Measurements from ENCODE around the gene FCSK. TPM values are rescaled to one million over a fixed set of nuclear protein-coding genes. Genes with fewer than 3 reads are reported as not detected.

FCSK gene
- total RNA-seq, 6 experiments from 2014 or later = 5.1 to 7.1 (median 6.1) TPM

- TF ChIP-seq CTCF (IDR thresholded peaks at IDR 0.05) = 0 out of 2 replicates have a peak, but pooled peaks have one; percentile 9
- DNase-seq = no peak
- H3K36me3 Mint-ChIP-seq (ENCODE audit: low read depth) = no peaks in the 10 kb centered on the region
- H3K9me3 Mint-ChIP-seq = no peaks in the 10 kb centered on the region
- no peak overlapping the region for H3K4me3 Mint-ChIP-seq
- H3K4me1 Mint-ChIP-seq (ENCODE audit: low read depth) = peaks cover 12% of the 10 kb centered on the region
- H3K27ac Mint-ChIP-seq = no peak overlapping the region
- H3K27me3 Mint-ChIP-seq (ENCODE audit: insufficient read depth) = no peaks in the 10 kb centered on the region; the same call in 1 of the 2 replicates
Observed at GRCh38 chr16:70455910-70456309, 1.5 kb downstream of the FCSK start.

- H3K27ac Mint-ChIP-seq = no peak overlapping the region
- H3K4me3 Mint-ChIP-seq = no peak overlapping the region
- H3K36me3 Mint-ChIP-seq (ENCODE audit: low read depth) = no peaks in the 10 kb centered on the region
- no peak for TF ChIP-seq CTCF (IDR thresholded peaks at IDR 0.05)
- no peaks in the 10 kb centered on the region; the same call in 1 of the 2 replicates for H3K27me3 Mint-ChIP-seq (ENCODE audit: insufficient read depth)
- H3K9me3 Mint-ChIP-seq = no peaks in the 10 kb centered on the region
- DNase-seq = no peak
- peaks cover 12% of the 10 kb centered on the region for H3K4me1 Mint-ChIP-seq (ENCODE audit: low read depth)
Observed at GRCh38 chr16:70457446-70458166, 3.2 kb downstream of the FCSK start.

GRCh38 chr16:70460737-70461261 is 6.4 kb downstream of the FCSK start:
- Mint-ChIP-seq H3K36me3 (ENCODE audit: low read depth) (no peaks in the 10 kb centered on the region), H3K27me3 (ENCODE audit: insufficient read depth) (no peaks in the 10 kb centered on the region), H3K9me3 (no peaks in the 10 kb centered on the region), H3K4me3 (no peak overlapping the region), H3K27ac (no peak overlapping the region), H3K4me1 (ENCODE audit: low read depth) (no peaks in the 10 kb centered on the region; the same call in 1 of the 2 replicates)
- DNase-seq = no peak
- TF ChIP-seq CTCF (IDR thresholded peaks at IDR 0.05) = no peak

- Mint-ChIP-seq H3K27ac (no peak overlapping the region), H3K9me3 (no peaks in the 10 kb centered on the region), H3K4me3 (no peak overlapping the region), H3K4me1 (ENCODE audit: low read depth) (no peaks in the 10 kb centered on the region; the same call in 1 of the 2 replicates), H3K36me3 (ENCODE audit: low read depth) (no peaks in the 10 kb centered on the region), H3K27me3 (ENCODE audit: insufficient read depth) (0 out of 2 replicates have a peak, but pooled peaks cover 2% of the 10 kb centered on the region)
- TF ChIP-seq CTCF (IDR thresholded peaks at IDR 0.05) = no peak
- DNase-seq = no peak
Observed at GRCh38 chr16:70463235-70463634, 8.8 kb downstream of the FCSK start.

GRCh38 chr16:70465999-70466804 is 11.8 kb downstream of the FCSK start:
- Mint-ChIP-seq H3K27me3 (ENCODE audit: insufficient read depth) (peaks cover 4% of the 10 kb centered on the region; the same call in 1 of the 2 replicates), H3K9me3 (no peaks in the 10 kb centered on the region), H3K4me3 (no peak overlapping the region), H3K27ac (no peak overlapping the region), H3K36me3 (ENCODE audit: low read depth) (no peaks in the 10 kb centered on the region), H3K4me1 (ENCODE audit: low read depth) (no peaks in the 10 kb centered on the region)
- TF ChIP-seq CTCF (IDR thresholded peaks at IDR 0.05) = no peak
- no peak for DNase-seq
